K562 (cell line): ENCODE results near the gene TMEM132C. TPM values are rescaled to one million over a fixed set of nuclear protein-coding genes. Genes with fewer than 3 reads are reported as not detected.

Experiments
- ATAC-seq: fragments of 200-7000 bp; cut with Tn5 transposase; 3 replicates; pipeline ENCODE4 v1.9.1; 2020; ENCODE audit warnings: moderate library complexity
- BruUV-seq: library from RNA; stranded (reverse); fragments of 400-500 nt; replicated peaks from 2 replicates; lab custom pipeline; 2021; lab: Mats Ljungman, UMichigan
- CTCF ChIA-PET: fragments of 300-600 bp; formaldehyde crosslinking; extraction: SDS; loops from one replicate; lab custom pipeline; 2021; ENCODE audit warnings: low intra/inter-chr PET ratio; lab: Yijun Ruan, JAX
- POLR2A ChIA-PET: fragments of 300-600, 350-650 bp; sonication (Branson Sonifier 250); formaldehyde crosslinking; extraction: SDS; loops from one replicate; lab custom pipeline; 2021; ENCODE audit warnings: antibody characterized with exemption, inconsistent platforms; lab: Yijun Ruan, JAX
- DNase-seq, 4 experiments: peaks; one replicate each; pipeline versions ENCODE4 v3.0.0 to v3.0.0-alpha.2; 2011 to 2018; ENCODE audit warnings: low spot score in 3 of 4, mixed read lengths in 3 of 4; ENCODE audit errors: extremely low read depth in 1 of 4
- FAIRE-seq: peaks from 2 replicates; lab custom pipeline; 2011; peaks lifted over from hg19 to GRCh38; lab: Jason Lieb, UNC
- H2AFZ ChIP-seq: 2 replicates; pipeline ENCODE4 v1.6.0; 2011; ENCODE audit warnings: low read depth, low read length, control low read depth, inconsistent platforms
- H3K27ac ChIP-seq: fragments of 200-600 bp; 3 replicates; pipeline ENCODE4 v1.8.0; 2011; ENCODE audit warnings: low read depth, mild to moderate bottlenecking, control low read depth, inconsistent platforms, low read length, moderate library complexity, mixed read lengths; ENCODE audit errors: extremely low read depth
- H3K27me3 ChIP-seq, 2 experiments: fragments of 300-600 bp in 1 of 2; 2 replicates in 1 of 2; 3 replicates in 1 of 2; pipeline versions ENCODE4 v1.6.0 to v1.8.0; 2011; ENCODE audit warnings: inconsistent platforms in 2 of 2, low read length in 2 of 2, mild to moderate bottlenecking in 1 of 2, mixed read lengths in 1 of 2, moderate library complexity in 1 of 2; ENCODE audit not compliant: control insufficient read depth in 2 of 2, insufficient read depth in 2 of 2
- H3K36me3 ChIP-seq: fragments of 300-600 bp; 3 replicates; pipeline ENCODE4 v1.8.0; 2011; ENCODE audit warnings: mild to moderate bottlenecking, low read length, inconsistent platforms; ENCODE audit not compliant: control insufficient read depth, insufficient read depth
- H3K4me1 ChIP-seq, 2 experiments: fragments of 200-600 bp in 1 of 2; replicated peaks in 1 of 2; 2 replicates in 1 of 2; 3 replicates in 1 of 2; pipeline versions ENCODE4 v1.5.1 to v1.8.0; 2011; ENCODE audit warnings: inconsistent platforms in 2 of 2, low read length in 2 of 2, mild to moderate bottlenecking in 1 of 2, mixed read lengths in 1 of 2, moderate library complexity in 1 of 2; ENCODE audit not compliant: control insufficient read depth in 2 of 2, insufficient read depth in 2 of 2
- H3K4me2 ChIP-seq: 2 replicates; pipeline ENCODE4 v1.6.1; 2011; ENCODE audit warnings: low read length, control low read depth, inconsistent platforms, mixed read lengths; ENCODE audit not compliant: insufficient read depth
- H3K4me3 ChIP-seq: fragments of 200-600 bp; sonication (generic), shearing (Covaris generic); 2 replicates; pipeline ENCODE4 v1.5.1; 2016; ENCODE audit warnings: control low read depth, inconsistent platforms
- H3K79me2 ChIP-seq: fragments of 200-600 bp; 3 replicates; pipeline ENCODE4 v1.8.0; 2011; ENCODE audit warnings: low read length, inconsistent platforms; ENCODE audit not compliant: control insufficient read depth, insufficient read depth
- H3K9ac ChIP-seq, 2 experiments: 2 replicates each; pipeline versions ENCODE4 v1.6.0 to v1.6.1; 2011; ENCODE audit warnings: low read depth in 2 of 2, low read length in 2 of 2, control low read depth in 1 of 2, inconsistent platforms in 1 of 2, mild to moderate bottlenecking in 1 of 2, mixed read lengths in 1 of 2; ENCODE audit not compliant: insufficient read depth in 1 of 2
- H3K9me1 ChIP-seq: one replicate; pipeline ENCODE4 v1.6.0; 2011; ENCODE audit warnings: inconsistent platforms, mild to moderate bottlenecking, low read length, moderate library complexity; ENCODE audit not compliant: control insufficient read depth, insufficient read depth
- H3K9me3 ChIP-seq: replicated peaks from 2 replicates; pipeline ENCODE4 v1.5.1; 2011; ENCODE audit warnings: low read depth, low read length, inconsistent platforms; ENCODE audit not compliant: control insufficient read depth, insufficient read depth
- H4K20me1 ChIP-seq: replicated peaks from 2 replicates; pipeline ENCODE4 v1.6.1; 2011; ENCODE audit warnings: low read length, inconsistent platforms, mixed read lengths; ENCODE audit not compliant: control insufficient read depth, insufficient read depth
- NR0B1 ChIP-seq: fragments of 450-650 bp; IDR thresholded peaks from one replicate; pipeline ENCODE4 v1.6.1; 2018; ENCODE audit warnings: mild to moderate bottlenecking, moderate library complexity; ENCODE audit not compliant: partially characterized antibody
- ZNF197 ChIP-seq: fragments of 200-800 bp; sonication (Bioruptor generic); IDR thresholded peaks from 2 replicates; pipeline ENCODE4 v1.6.1; 2016; ENCODE audit warnings: low read depth, missing genetic modification characterization, missing compliant biosample characterization
- ZNF318 ChIP-seq, 2 experiments: fragments of 450-650 bp; IDR thresholded peaks; 2 replicates each; pipeline ENCODE4 v1.6.1; 2016; ENCODE audit warnings: mild to moderate bottlenecking in 2 of 2, borderline replicate concordance in 1 of 2, low read depth in 1 of 2, moderate library complexity in 1 of 2
- ZNF592 ChIP-seq: fragments of 450-650 bp; IDR thresholded peaks from 2 replicates; pipeline ENCODE4 v1.6.1; 2017; ENCODE audit warnings: antibody characterized with exemption, mild to moderate bottlenecking
- WGBS: fragments of 100-300 bp; shearing (Covaris generic); methylation state at CpG from one replicate; pipeline ENCODE4 v1.1.6; 2016; ENCODE audit warnings: low coverage, mixed read lengths; ENCODE audit not compliant: insufficient coverage; ENCODE audit errors: missing lambda C conversion rate; 5-methylcytosine and 5-hydroxymethylcytosine counted together
- in situ Hi-C: fragments of 300-500 bp; cut with MboI; formaldehyde crosslinking; loops from 4 replicates; pipeline ENCODE4 v1.15.0; 2018; ENCODE audit warnings: inconsistent platforms, mixed read lengths
- intact Hi-C: fragments of 100-400 bp; cut with micrococcal nuclease; formaldehyde crosslinking; loops from 2 replicates; pipeline ENCODE4 v1.14.2; 2022
- polyA plus RNA-seq, 8 experiments: library from polyadenylated mRNA; depleted of rRNA in 4 of 8; stranded (reverse) in 5 of 8; unstranded in 3 of 8; fragments of >200 nt; fragmentation: Nextera tagmentation in 2 of 8; fragmentation: Illumina TruSeq in 1 of 8; extraction: Ambion mirVana in 2 of 8; extraction: Trizol in 1 of 8; gene quantifications; 2 replicates each; pipeline versions ENCODE4 v1.2.1 to v1.2.3, GENCODE V29; 2011 to 2014; ENCODE audit warnings: inconsistent platforms in 1 of 8, missing spikeins in 1 of 8
- total RNA-seq, 7 experiments: library from RNA; depleted of rRNA in 6 of 7; stranded (reverse); fragments of >200 nt in 6 of 7; fragmentation: Illumina TruSeq in 2 of 7; extraction: Trizol in 2 of 7; gene quantifications; 2 replicates each; pipeline versions ENCODE4 v1.2.1 to v1.2.3, GENCODE V29; 2011 to 2021; ENCODE audit warnings: low replicate concordance in 1 of 7

The TMEM132C gene
- total and polyA plus RNA-seq, 9 of the 15 experiments (the other 6 are each of a cell fraction or from before 2014, with no cell fraction given): not detected

- TF ChIP-seq ZNF592: no peak
- TF ChIP-seq ZNF197 (CRISPR knock-in tag): no peak
Measured at GRCh38 chr12:128600886-128601285, 333.9 kb downstream of the TMEM132C start (continued).

GRCh38 chr12:128603573-128604115 is 336.7 kb downstream of the TMEM132C start:
- intact Hi-C loops: no loop called here
- no peaks in the 10 kb centered on the region for H3K36me3 ChIP-seq
- H4K20me1 ChIP-seq: no peaks in the 10 kb centered on the region; the same call in 1 of the 2 replicates
- WGBS: 0% methylated on average over 4 of the region's 4 CpGs
- no peaks in the 10 kb centered on the region for H3K4me1 ChIP-seq
- no peaks in the 10 kb centered on the region for H3K9me1 ChIP-seq
- H3K9me3 ChIP-seq: no peaks in the 10 kb centered on the region
- no peak for ATAC-seq
- in situ Hi-C loops: no loop called here
- no peak overlapping the region for H2AFZ ChIP-seq
- ChIA-PET CTCF (no interaction called here), POLR2A (interaction anchor here (0.7 kb wide), 1 partner anchor 344 kb away, joined by 4 read pairs; no protein-coding TSS in a partner anchor)
- no TSS peak for BruUV-seq
- no peak overlapping the region for H3K4me2 ChIP-seq
- no peak overlapping the region for H3K9ac ChIP-seq
- H3K79me2 ChIP-seq: no peaks in the 10 kb centered on the region
- H3K4me3 ChIP-seq: no peak overlapping the region
- DNase-seq: no peak
- no peak for FAIRE-seq
- no peak overlapping the region for H3K27ac ChIP-seq
- H3K27me3 ChIP-seq: peaks cover 0 to 8% of the 10 kb centered on the region in 2 experiments; a peak in 1 of 5 replicates
- TF ChIP-seq ZNF318 (IDR thresholded peaks at IDR 0.05; ENCODE audit: borderline replicate concordance in 1 of 2, low read depth in 1 of 2): no peak
- TF ChIP-seq NR0B1: no peak
